ENCODE measurements around the gene NPAS3. TPM values are rescaled to one million over a fixed set of nuclear protein-coding genes. Genes with fewer than 3 reads are reported as not detected.

NPAS3 gene
- total and polyA plus RNA-seq, 2 of the 8 experiments (the other 6 are each of a cell fraction or from before 2014, with no cell fraction given), result 0.11 to 0.60 TPM

DNA sequence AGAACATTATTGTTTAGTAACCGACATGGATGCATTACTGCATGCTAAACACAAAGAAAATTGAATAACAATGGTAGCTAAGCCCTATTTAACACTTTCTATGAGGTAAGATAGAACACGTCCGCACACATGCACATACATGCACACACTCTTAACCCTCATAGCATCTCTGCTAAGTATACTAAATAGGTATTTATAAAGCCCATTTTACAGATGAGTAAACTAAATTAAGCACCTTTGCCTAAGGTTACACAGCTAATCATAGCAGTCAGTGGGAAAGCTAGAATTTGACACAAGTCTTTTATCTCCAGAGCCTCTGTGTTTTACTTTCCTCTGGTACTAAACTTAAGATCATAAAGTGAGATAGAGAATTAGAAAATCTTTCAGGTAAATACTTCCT is 577.2 kb downstream of the NPAS3 start:
- Histone ChIP-seq H3K79me1 (ENCODE audit: low read depth, low read length) (no peaks in the 10 kb centered on the region), H2BK12ac (ENCODE audit: low read depth, low read length) (no peak overlapping the region)
- TF ChIP-seq CTBP2 (IDR thresholded peaks at IDR 0.05; ENCODE audit: borderline replicate concordance, insufficient read depth, insufficient read length, low read length), result no peak
- no peak for TF ChIP-seq NRF1 (IDR thresholded peaks at IDR 0.05; ENCODE audit: low read depth, low read length)
- TF ChIP-seq KDM5A (IDR thresholded peaks at IDR 0.05; ENCODE audit: low read length), result no peak
- TF ChIP-seq RFX5 (IDR thresholded peaks at IDR 0.05; ENCODE audit: borderline replicate concordance, low read depth, low read length), result no peak
- TF ChIP-seq GTF2F1 (IDR thresholded peaks at IDR 0.05; ENCODE audit: borderline replicate concordance, low read depth, low read length), result no peak
- no peak for TF ChIP-seq TBP (IDR thresholded peaks at IDR 0.05; ENCODE audit: low read depth, low read length)
- no peak for TF ChIP-seq SIN3A (conservative IDR thresholded peaks at IDR 0.05 in 1 of 2, IDR thresholded peaks at IDR 0.05 in 1 of 2; ENCODE audit: low read depth in 1 of 2, low read length in 2 of 2)
- TF ChIP-seq SRF (IDR thresholded peaks at IDR 0.05; ENCODE audit: low read depth, low read length), result no peak
- no peak for TF ChIP-seq JUN (IDR thresholded peaks at IDR 0.05; ENCODE audit: low read depth, low read length)
- TF ChIP-seq RBBP5 (IDR thresholded peaks at IDR 0.05; ENCODE audit: borderline replicate concordance, low read depth, low read length), result no peak
- TF ChIP-seq BCL11A (IDR thresholded peaks at IDR 0.05; ENCODE audit: low read depth in 2 of 2, low read length in 2 of 2), result no peak
- TF ChIP-seq CBX8 (IDR thresholded peaks at IDR 0.05; ENCODE audit: borderline replicate concordance, low read depth, low read length), result no peak
- TF ChIP-seq TAF7 (optimal IDR thresholded peaks at IDR 0.05; ENCODE audit: borderline replicate concordance, low read depth, low read length), result no peak
- TF ChIP-seq HDAC2 (IDR thresholded peaks at IDR 0.05; ENCODE audit: borderline replicate concordance in 1 of 2, low read depth in 2 of 2, low read length in 2 of 2), result no peak
- no peak for TF ChIP-seq CBX5 (IDR thresholded peaks at IDR 0.05; ENCODE audit: low read depth, low read length)

More for the DNA sequence above, 577.2 kb downstream of the NPAS3 start:
- Histone ChIP-seq H3K27ac (ENCODE audit: low read depth, low read length) (no peak overlapping the region), H3K14ac (ENCODE audit: insufficient read length) (no peak overlapping the region), H2AFZ (ENCODE audit: low read length) (no peak overlapping the region), H3K4ac (replicated peaks; ENCODE audit: insufficient read length, low read depth, low read length) (no peak overlapping the region), H2AK5ac (ENCODE audit: low read depth, low read length) (no peak overlapping the region), H4K20me1 (replicated peaks in 1 of 2; ENCODE audit: control insufficient read depth in 1 of 2, insufficient read depth in 2 of 2, low read length in 2 of 2) (no peaks in the 10 kb centered on the region), H2BK20ac (ENCODE audit: low read length) (no peak overlapping the region), H4K8ac (ENCODE audit: extremely low read depth, insufficient read depth, low read length) (no peak overlapping the region), H3K56ac (replicated peaks; ENCODE audit: insufficient read length, low read depth, low read length) (no peak overlapping the region), H3K23me2 (ENCODE audit: low read depth, low read length) (no peaks in the 10 kb centered on the region), H3K27me3 (replicated peaks in 1 of 4; ENCODE audit: control insufficient read depth in 3 of 4, extremely low read depth in 1 of 4, insufficient read depth in 3 of 4, low read length in 3 of 4) (no peaks in the 10 kb centered on the region), H3K4me1 (replicated peaks in 1 of 4; ENCODE audit: control insufficient read depth in 3 of 4, insufficient read depth in 4 of 4, low read length in 3 of 4) (no peaks in the 10 kb centered on the region), H3K18ac (ENCODE audit: extremely low read depth, low read length) (no peak overlapping the region), H2BK5ac (ENCODE audit: low read depth, low read length) (no peak overlapping the region), H3K9me3 (ENCODE audit: insufficient read depth in 2 of 2, low read depth in 1 of 2, low read length in 1 of 2) (no peaks in the 10 kb centered on the region), H3K79me2 (ENCODE audit: control insufficient read depth in 1 of 2, insufficient read depth in 2 of 2, low read length in 2 of 2) (no peaks in the 10 kb centered on the region), H3K9ac (replicated peaks in 1 of 4; ENCODE audit: extremely low read depth in 1 of 4, low read depth in 3 of 4, low read length in 3 of 4) (no peak overlapping the region), H4K5ac (ENCODE audit: insufficient read length, low read depth, low read length) (no peak overlapping the region), H3K4me3 (ENCODE audit: extremely low read depth in 1 of 4, insufficient read depth in 2 of 4, low read depth in 3 of 4, low read length in 4 of 4) (no peak overlapping the region), H3K4me2 (ENCODE audit: insufficient read depth in 1 of 2, low read depth in 2 of 2, low read length in 2 of 2) (no peak overlapping the region), H2BK15ac (ENCODE audit: low read length) (no peak overlapping the region), H2BK120ac (replicated peaks; ENCODE audit: low read depth, low read length) (no peak overlapping the region), H3K36me3 (ENCODE audit: control insufficient read depth in 2 of 4, insufficient read depth in 4 of 4, low read length in 3 of 4) (no peaks in the 10 kb centered on the region), H3K23ac (ENCODE audit: insufficient read length) (no peak overlapping the region), H4K91ac (replicated peaks; ENCODE audit: insufficient read length, low read length) (no peak overlapping the region)
- DNase-seq (ENCODE audit: low read depth in 1 of 2, low spot score in 2 of 2), result no peak
- FAIRE-seq, result no peak
- 90% methylated on average over 3 of the region's 3 CpGs; no CpG with 5 or more reads in 1 of the 2 experiments for WGBS, 2 experiments (ENCODE audit: extremely low coverage in 1 of 2, insufficient coverage in 1 of 2, insufficient read length in 1 of 2, insufficient replicate concordance in 2 of 2, low coverage in 1 of 2, low lambda C conversion rate in 2 of 2, missing lambda C conversion rate in 1 of 2)
- POLR2A ChIA-PET (ENCODE audit: partially characterized antibody), result no interaction called here
- CTCF ChIA-PET (ENCODE audit: partially characterized antibody), result no interaction called here

Data from H1 (cell line).